NCI-H510A treated with DMSO at 0.1 percent for 48 hours (cell line): Measurements from ENCODE around the gene BAIAP2L1.
A peak's percentile ranks its signal among the peaks of the same experiment; 100 is the strongest.

Source experiments
- DNase-seq: peaks from one replicate; lab custom pipeline; 2025; lab: John Stamatoyannopoulos, UW

Gene BAIAP2L1

DNA sequence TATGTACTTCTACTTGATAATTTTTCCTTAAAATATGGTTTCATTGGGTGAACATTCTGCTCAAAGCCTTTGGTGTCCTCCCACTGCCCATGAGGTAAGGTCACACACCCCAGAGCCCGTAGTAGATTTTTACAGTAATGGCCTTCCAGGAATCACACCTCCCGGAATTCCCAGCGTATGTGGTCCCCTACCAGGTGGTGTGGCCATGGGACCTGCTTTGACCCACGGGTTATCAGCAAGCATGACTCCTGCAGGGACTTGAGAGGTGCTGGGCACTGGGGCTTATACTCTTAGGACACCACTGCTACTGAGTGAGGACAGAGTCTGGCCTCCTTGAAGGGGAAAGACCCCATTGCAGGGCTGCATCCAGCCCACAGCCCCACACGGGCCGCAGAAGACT is 42.2 kb downstream of the BAIAP2L1 start:
- no peak for DNase-seq

DNA sequence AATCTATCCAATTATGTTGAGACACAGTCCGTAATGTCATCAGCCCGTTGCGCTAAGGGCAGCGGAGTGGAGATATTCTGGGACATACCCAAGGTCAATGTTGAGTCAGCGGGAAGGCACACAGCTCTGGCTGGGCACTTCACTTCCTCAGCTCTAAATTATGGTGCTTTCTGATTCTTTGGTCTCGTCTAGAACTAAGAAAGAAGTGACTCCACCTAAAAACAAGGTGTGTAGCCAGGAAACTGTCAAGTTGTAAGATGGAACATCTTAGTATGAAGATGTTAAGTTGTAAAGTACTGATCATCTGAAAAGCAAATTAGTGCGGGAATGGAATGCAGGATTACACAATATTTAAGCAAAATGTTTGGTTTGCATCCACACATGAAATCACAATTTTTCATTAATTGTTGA is 43.1 kb downstream of the BAIAP2L1 start:
- no peak for DNase-seq

DNA sequence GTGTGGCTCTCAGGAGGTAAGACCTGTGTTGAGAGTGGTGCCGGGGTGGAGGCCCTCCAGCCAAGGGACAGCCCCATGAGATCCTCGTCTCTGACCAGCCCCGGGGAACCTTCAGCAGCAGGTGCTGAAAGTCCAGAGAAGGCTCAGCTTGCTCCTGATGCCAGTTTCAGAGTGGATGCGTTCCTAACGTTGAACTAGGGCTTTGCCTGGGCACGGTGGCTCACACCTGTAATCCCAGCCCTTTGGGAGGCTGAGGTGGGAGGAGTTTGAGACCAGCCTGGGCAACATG is 45.7 kb downstream of the BAIAP2L1 start:
- no peak for DNase-seq

DNA sequence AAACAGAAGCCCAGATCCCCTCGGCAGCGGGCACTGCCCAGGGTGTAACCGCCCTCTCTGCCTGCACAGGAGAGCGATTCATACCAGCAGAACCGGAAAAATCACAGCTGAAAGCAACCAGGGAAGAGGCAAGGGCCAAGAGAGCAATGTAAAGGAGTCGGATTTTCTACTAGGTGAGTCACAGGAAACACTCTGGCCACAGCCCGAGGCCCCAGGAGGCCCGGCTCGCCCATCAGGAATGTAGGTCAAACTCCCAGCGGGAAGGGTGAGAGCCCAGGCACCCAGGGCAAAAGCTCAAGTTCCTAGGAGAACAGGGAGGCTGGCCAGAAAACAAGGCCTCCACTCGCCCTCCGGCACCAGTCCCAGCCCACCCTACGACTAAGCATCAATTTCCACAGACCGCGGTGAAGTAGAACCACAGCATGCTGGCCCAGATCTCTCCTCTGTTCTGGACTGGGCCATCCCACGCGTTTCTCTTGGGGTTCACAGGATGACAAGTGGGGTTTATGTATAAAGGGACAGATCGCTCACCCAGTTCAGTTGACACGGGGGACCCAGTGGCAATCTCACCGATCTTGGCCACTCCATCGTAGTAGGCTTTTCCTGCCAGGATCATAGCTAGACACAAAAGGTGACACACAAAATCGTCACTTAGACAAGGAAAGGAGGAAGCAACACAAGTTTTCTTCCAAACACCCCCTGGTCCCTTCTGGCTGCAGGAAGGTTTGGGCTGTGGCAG is 46.2 kb downstream of the BAIAP2L1 start:
- DNase-seq = peak; percentile 8

DNA sequence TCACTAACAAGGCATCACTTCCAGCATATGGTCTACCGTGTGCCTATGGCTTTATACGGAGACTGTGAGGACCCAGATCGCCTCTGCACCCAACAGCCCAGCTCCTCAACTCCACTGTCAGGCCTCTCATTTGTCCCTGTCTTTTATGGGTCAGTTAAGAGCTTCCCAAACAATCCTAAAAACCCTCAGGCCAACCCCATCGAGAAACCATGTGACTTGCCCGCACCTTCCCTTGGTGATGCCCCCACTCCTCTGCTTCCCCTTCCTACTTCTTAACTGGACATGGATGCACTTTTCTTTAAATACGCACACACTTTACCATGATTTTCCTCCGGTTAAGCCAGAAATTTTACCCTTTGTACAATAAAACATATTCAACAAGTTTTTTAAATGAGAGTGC is 46.8 kb downstream of the BAIAP2L1 start:
- no peak for DNase-seq

DNA sequence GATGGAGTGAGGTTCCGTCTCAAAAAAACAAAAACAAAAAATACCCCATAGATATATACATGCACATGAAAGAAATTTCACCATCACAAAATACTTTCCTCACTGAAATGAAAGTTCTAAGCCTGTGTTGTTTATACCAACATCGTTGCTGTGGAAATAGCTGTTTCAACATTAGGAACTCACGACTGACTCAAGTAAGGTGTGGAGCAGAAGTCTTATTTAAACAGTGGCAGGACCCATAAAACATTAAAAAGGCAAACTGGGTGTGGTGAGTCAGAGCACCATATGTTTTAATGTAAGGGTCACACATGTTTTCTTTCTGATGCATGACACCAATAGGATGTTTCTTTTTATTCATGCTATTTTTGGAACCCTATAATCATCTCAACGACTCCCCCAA is 48.3 kb downstream of the BAIAP2L1 start:
- DNase-seq = no peak

DNA sequence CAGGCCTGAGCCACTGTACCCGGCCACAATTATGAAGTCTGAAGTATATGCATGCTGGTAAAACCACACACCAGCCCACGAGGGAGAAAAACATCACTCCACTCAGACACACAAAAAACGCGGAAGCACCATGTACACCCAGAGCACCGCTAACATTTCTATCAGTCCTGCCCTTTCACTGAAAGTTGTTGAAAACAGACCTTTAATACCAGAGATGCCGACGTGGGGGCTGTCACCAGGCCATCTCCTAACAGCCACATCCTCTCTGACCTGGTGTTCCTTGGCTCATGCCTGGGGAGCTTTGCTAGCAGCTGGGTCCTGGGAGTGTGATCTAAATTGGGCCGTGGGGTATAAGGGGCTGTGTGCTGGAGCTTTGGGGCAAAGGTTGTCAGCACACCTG is 49.8 kb downstream of the BAIAP2L1 start:
- no peak for DNase-seq

DNA sequence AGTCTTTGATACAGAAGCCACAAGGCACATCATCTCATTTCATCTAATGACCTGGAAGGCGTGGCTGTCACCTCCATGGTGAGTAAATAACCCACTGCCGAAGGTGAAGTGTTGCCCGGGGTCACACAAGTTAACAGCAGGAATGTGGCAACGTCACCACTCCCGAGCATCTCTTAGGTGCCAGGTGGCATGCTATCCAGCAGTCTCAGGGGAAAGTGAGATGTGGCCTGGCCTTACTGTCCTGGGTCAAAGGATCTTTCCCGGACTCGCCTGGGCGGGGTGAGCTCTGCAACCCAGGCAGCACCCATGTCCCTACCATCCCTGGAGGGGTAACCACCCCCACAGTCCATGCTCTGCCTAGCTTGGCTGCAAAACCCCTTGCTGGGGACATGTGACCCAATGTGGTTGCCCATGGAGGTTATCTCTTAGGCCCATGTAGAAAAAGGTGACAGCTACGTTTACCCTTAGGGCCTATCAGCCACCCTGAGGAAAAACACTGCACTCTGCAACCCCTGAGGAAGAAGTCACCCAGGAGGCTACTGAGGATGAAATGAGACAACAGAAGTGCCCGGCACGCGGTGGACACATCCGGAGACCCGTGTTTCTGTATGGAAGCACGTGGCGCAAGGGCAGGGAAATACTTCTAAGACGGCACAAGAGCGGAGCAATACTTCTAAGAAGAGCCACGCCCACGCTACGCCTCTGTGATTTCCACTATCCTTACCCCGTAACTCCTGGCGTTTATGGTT is 52.0 kb downstream of the BAIAP2L1 start:
- DNase-seq = peak; percentile 44

DNA sequence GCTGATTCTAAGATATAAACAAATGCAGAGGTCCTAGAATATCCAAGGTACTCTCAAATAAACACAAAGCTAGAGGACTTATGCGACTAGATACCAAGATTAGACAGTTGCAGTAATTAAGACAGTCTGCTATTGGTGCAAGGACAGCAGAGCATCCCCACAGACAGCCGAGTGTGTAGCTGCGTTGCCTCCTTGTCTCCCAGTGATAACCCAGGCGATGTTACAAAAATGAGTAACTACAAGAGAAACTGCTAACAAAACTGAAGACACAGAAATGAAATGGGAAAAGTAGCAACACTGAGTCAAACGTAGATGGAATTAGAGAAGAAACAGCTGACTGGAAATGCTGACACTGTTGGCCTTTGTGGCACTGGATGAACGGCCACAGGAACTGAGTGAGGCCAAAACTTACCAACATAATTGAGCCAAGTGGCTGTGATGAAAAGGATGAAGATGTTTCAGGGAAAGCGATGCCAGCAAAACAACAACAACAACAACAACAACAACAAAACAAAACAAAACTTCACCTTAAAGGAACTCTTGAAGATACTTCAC is 54.3 kb downstream of the BAIAP2L1 start:
- DNase-seq = no peak

DNA sequence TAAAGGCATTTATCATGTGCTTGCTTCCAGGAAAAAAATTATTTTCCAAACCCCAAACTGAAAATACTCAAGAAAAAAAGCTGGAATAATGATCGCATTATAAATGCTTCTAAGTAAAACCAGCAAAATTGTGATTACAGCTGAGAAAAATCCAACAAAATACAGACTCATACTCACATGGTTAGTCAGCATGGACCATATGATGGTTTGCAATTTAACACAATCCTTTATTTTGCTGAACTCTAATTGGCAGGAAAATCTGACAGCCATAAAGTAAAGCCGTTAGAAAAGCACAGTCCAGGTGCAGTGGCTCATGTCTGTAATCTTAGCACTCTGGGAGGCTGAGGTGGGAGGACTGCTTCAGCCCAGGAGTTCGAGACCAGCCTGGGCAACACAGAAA is 59.8 kb downstream of the BAIAP2L1 start:
- no peak for DNase-seq

DNA sequence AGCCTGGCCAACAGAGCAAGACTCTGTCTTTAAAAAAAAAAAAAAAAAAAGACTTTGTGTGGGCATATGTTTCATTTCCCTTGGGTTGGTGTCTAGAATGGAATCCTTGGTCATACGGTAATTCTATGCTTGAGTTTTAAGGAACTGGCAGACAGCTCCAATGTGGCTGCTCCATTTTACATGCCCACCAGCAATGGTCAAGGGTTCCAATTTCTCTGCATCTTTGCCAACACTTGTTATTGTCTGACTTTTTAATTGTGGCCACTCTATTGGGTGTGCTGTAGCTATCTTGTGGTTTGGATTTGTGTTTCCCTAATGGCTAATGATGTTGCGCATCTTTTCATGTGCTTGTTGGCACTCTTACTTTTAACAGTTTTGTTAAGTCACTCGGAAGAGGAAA is 61.8 kb downstream of the BAIAP2L1 start:
- DNase-seq = no peak

DNA sequence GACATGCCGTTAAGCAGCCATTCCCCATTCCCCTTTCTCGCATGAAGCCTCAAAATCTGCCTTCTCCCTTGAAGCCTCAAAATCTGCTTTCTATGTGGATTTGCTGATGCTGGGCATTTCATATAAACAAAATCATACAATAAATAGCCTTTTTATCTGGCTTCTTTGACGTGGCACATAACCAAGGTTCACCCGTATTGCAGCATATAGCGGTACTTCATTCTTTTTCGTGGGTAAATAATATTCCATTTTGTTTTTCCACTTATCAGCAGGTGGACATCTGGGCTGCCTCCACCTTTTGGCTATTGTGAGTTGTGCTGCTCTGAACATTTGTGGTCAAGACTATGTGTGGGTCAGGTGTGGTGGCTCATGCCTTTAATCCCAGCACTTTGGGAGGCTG is 62.4 kb downstream of the BAIAP2L1 start:
- no peak for DNase-seq

DNA sequence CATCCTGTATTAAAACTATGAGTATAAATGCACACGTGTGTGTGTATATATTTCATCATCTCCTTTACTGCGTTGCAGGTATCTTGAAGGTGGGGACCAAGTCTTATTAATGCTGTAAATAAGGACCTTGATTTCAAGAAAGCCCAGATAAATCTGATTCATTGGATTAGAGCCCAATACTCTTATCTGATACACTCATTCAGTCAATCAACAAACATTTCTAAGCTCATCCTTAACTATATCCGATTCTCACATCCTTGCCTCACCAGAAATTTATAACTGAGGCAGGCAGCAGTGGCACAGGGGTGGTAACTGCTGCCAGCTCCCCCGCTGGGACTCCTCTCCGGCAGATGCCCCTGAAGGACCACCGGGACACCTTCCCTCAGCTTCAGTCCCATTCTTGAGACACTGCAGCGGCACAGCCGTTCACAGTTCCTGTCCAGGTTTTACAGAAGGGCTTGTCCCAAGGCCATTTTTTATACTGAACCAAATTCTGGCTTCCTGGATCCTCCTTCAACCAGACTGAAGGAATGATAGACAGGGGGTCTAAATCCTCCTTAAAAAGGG is 65.4 kb downstream of the BAIAP2L1 start:
- no peak for DNase-seq

DNA sequence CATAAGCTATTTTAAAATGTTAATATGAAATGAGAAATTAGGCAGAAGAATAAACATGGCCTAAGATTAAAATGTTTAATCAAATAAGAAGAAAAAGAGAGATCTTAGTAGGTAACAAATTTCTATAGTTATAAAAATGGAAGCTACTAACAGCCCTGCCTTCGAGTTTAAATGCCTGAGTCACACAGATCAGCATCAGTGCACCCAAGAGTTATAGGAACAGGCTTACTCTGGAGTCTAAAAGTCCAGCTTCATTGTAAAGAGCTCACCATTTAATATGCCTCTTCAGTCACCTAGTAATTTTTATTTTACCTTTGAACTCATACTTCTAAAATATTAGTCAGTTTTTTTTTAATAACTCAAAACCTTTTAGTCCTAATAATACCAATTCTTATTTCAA is 66.8 kb downstream of the BAIAP2L1 start:
- DNase-seq = no peak

DNA sequence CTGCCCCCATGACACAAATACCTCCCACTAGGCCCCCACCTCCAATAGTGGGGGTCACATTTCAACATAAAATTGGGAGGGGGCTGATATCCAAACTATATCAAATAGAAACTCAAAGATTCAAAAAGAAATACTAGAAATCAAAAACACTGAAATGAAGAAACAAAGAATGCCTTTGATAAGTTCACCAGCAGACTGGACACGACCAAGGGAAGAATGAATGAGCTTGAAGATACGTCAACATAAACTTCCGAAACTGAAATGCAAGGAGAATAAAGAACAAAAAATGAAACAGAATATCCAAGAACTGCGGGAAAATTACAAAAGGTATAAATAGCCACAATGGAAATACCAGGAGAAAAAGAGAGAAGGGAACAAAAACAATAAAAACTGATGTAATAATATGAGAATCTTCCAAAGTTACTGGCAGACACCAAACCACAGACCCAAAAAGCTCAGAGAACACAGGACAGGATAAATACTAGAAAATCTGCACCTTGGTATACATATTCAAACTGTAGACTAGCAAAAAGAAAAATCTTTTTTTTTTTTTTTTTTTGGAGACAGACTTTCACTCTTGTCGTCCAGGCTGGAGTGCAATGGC is 69.9 kb downstream of the BAIAP2L1 start:
- DNase-seq = no peak

DNA sequence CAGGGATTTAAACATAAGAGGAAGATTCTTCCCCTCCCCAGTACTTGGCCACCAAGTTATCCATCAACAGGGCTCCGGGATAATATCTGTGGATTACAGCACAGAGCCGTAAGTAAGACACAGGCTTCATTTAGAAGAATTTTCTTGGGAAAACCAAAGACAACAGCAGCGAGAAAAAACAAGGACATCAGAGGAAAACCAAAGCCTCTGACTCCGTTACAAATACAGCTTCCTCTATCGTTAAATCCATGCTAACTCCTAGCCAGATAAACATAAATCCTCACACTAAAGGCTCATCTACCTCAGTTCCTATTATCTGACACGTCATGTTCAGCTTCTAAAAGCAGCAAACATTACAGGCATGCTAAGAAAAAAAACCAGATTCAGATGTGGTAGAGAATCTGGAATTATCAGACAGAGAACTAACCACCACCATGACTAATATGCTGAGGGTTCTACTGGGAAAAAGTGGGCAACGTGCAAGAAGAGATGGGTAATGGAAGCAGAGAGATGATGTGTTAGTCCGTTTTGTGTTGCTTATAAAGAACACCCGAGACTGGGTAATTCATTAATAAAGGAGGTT is 71.0 kb downstream of the BAIAP2L1 start:
- DNase-seq = no peak

DNA sequence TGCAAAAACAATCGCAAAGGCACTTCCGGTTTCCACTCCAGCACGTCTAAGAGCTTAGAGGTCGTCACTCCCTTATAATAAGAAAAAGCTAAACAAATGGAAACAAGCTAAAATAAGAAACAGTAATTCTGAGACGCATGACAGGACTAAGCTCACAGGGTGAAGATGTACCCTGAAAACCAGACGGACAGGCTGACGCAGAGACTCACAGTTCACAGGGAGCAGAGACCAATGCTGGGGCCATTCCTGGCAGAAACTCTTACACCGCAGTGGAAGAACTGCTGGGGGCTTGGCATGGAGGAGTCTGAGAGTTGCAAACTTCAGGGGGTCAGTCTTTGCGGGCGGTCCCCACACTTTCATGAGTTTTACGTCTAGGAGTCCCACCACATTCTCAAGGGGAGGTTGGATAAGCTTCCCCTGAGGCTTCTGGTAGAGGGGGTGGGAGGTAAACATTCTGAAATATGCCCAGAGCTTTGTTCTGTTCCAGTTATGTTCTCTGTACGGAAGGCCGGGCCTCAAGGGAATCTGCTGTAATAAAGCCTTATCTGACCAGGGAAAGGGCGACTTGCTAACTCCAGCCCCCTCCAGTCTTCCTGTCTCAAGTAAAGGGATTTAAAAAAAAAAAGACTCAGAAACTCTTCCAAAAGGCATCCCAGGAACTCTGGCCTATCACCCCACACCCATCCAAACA is 71.6 kb downstream of the BAIAP2L1 start:
- DNase-seq = no peak

DNA sequence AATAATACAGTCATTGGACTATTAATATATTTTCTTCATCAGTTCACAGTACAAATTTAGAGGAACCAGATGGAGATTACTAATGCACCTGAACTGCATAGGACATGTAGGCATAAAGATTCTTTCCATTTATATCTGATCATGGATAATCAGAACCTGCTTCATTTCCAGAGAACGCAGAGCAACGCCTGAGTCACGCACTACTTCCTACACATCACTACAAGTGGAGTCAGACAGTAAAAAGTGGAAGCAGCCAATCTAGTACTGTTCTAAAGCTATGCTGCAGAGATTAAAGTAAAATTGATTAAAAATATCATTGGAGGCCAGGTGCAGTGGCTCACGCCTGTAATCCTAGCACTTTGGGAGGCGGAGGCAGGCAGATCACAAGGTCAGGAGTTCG is 76.1 kb downstream of the BAIAP2L1 start:
- no peak for DNase-seq

DNA sequence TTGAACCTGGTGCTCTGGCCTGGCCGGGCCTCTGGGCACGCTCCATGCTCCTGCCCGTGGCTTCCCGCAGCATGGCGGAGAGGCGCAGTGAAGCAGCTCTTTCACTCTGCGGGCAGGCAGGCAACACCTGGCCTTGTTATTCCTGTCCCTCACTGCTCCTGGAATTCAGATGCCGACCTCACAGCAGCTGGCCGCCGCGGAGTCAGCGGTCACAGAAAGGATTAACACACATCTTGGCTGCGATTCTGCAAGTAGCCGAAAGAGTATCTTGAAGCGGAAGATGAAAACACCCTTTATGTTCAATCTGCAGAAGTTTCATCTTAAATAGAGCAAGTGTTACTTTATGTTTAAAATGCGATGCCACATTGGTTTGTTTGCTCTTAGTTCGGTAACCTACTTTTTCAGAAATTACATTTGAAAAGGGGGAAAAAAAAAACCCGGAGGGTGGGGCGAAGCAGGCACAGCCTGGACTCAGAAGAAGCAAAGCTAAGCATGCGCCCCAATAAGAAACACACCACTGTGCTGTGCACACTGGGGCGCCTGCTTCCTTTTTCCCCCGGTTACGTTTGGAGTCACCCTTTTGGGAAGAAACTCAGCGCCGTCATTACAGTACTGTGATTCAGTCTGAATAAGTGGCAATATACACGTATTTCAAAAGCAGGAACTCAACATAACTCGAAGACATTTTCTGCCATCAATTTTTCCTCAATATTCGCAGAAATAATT is 77.1 kb downstream of the BAIAP2L1 start:
- DNase-seq = peak; percentile 66

DNA sequence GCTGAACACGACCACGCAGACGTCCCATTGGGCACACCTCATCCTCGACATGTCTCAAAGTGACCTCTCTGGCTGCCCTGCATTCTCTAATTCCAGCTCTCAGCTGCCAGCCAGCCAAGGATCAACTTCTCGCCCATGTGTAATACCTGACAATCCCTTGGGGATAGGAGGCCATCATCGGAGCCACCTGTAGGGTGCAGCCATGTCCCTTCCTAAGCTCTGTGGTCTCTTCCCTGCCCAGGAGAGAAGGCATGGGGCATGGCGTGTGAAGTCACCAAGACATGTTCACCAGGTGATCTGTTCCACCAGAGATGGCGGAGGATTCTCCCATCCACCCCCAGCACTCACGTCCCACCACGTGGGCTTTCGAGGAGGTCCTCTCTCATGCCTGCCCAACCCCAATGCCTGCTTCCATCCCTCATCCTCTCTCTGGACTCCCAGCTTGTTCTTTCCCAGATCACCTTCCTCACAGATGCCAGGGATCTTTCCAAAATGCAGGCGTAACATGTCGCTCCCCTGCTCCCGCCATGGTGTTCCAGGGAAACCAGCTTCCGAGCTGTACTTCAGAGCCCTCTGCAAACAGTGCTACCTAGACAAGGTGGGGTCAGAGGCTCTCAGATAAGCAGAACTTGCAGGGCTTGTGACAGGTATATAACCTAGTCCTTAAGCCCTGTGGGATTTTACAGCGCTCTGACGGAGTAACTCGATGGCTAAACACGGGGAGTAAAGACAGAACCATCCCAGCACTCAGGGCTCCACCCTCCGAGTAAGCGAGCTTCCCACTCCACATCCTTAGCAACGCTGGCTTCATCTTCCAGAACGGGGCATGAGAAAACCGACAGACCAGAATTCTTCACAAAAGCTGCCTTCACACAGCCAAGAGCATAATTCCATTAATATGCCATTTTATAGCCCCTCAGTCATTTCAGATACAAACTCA is 78.3 kb downstream of the BAIAP2L1 start:
- DNase-seq = no peak
